HG02884 (cell line): ENCODE measurements around the gene KSR1.
"Not testable (repeated sequence)": the region's sequence is repeated elsewhere in the genome, so short reads cannot be mapped to it uniquely, and the experiment has no call there.

Experiments
- ATAC-seq: cut with Tn5 transposase; IDR thresholded peaks from one replicate; pipeline ENCODE4 v1.9.1; 2021; ENCODE audit warnings: mild to moderate bottlenecking, moderate library complexity; ENCODE audit not compliant: unreplicated experiment

The KSR1 gene

DNA sequence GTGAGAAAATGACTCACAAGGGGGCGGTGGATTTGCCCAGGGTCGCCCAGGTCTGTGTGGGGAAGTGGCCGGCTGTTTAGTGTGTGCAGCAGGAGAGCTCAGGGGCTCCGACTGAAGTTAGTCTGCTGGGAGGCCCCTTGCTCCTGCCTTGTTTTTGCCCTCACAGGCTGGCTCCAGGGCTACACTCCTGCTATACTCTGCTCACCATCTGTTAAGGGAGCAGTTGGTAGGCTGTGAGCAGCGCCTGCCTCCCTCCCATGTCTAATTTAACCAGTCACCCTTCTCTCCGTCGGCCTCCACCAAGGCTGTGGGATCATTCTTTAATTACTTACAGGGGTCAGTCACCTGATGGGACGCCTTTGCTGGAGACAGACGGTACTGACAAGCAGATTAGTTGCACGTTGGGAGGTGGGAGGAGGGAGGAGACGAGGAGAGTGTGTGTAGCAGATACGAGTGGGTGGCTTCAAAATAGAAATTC, 35.5 kb downstream of the KSR1 start:
- no peak for ATAC-seq

DNA sequence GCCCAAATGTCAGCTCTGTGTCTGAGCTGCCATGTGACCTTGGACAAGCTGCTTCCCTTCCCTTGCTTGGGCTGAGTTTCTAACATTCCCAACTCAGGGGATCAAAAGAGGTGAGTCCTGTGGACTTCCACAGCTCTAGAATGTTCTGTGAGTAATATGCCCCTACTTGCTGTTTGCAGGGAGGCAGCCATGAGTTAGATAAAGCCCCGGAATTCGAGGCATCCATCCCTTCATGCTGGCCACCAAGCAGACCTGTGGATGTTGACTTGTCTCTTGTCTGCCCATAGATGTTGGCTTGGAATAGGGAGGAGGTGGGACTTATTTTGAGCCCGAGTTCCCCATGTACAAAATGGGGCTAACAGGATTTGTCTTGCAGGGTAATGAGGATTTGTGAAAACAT, 36.2 kb downstream of the KSR1 start:
- ATAC-seq: no peak

DNA sequence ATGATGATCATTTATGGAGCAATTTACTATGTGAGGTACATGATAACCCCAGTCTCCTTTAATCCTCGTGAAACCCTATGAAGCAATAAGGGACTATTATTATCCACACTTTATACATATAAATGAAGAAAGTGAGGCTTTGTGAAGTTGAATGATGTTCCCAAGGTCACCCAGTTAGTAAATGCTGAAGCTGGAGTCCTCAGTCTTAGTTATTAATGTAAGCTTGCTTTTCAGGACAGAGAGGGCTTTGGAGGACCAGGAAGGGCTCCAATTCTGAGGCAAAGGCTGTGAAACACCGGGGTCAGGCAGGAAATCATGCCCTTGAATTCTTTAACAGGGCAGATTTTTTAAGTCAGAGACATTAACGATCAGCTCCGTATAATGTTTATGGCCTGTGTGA, 36.8 kb downstream of the KSR1 start:
- ATAC-seq: no peak

DNA sequence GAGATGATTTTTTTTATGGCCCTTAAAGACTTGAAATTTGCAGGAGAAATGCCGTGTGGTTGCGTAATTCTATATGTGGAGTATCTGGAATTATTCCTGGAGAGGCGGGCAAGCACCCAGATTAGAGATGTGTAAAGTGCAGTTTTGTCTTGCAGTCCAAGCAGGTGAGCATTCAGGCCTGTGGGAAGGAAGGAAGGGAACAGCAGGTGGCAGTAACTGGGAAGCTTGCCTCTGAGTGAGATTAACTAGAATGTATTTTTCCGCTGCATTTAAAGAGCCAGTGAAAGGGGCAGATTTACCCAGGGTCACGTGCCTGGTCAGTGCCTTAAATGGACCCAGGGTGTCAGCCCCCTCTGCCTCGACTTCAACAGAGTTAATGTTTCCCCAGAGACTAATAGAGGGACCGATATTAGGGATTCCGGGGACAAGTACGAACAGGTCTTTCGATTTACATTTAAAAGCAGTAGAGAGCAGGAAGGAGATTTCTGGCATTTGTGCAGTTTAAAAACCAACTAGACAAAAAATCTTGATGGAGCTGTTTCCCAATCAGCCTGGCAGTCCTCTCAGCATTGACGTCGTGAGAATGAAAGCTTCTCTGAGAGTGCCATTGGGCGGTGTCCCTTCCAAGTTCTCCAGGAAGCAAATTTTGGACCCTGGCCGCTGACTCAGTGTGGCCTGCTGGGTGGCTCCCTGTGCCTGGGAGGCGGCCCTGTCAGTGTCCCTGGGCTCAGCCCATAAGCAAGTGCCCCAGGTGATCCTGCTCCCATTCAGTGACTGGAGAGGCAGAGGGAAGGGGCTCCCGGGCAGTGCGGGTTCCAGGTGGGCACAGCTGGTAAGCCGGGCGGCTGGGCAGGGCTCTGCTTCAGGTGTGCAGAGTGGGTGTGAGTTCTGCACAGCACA, 38.2 kb downstream of the KSR1 start:
- ATAC-seq: no peak

DNA sequence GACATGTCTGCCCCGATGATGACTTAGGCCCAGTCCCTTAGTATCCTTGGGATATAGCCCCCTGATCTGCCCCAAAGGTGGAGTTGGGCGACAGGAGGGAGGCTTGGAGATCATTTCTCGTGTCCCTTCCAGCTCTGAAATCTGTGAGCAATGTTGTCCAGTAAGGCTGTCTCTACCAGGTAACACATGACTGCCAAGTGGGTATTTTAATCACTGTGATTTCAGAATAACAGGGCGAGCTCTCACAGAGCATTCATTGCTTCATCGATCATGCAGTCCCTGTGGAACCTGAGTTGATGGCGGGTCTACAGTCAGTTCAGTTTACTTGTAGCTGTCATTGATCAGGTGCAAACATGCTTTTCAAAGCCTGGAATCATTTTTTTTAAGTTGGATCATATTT, 39.2 kb downstream of the KSR1 start:
- peak; percentile 49 for ATAC-seq

DNA sequence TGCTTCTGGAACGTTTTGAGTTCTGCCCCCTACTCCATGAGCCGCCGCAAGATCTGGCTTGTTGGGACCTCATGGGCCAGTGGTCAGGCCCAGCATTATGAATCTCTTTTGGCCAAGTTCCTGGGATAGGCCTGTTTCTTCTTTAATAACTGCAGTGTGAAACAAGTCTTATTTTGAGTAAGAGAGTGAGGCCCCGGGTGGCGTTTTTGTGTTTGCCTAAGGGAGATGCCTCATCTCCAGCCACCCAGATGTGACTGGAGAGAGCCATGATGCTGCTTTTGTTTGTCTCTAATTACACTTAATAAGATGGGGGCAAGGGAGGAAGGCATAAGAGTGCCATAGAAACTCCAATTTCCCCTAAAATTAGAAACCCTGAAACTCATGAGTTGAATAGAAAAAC, 39.8 kb downstream of the KSR1 start:
- ATAC-seq: no peak

DNA sequence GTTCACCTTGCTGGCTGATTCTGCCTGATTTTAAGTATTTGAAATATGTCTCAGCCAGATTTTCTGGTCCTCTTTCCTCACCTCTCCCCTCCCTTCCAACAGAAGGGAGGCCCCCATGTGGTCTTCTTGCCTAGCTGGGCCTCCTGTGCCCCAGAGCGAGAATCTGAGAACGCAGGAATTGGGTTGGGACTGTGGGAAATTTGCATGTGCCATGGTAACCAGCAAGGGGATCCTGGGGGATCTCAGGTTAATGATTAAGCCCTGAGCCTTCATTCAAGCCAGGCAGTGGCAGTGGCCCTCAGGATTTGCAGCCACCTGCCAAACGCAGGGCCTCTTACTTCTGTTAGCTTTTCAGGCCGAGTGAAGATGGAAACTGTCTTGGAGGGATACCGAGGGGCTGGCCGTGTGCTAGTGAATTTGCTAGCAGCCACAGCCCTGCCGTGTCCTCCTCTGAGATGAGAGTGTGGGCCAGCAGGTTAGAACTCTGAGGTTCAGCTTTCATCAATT, 40.2 kb downstream of the KSR1 start:
- ATAC-seq: no peak

DNA sequence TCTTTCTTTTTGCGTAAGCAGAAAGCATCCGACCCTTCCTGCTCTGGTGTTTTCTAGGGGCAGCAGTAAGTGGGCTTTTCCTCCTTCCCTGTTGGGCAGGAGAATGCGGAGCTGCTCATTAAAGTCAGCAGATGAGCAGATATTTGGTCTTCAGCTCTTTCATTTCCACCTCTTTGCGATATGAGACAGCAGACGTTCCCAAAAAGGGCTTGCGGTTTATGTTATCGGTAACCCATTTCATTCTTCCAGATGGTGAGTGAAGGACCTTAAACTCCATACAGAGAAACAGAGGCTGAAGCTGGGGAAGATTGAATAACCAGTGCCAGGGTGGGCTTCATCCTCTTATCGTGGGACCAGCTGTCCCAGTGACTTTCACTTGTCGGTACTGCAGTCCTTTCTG, 40.7 kb downstream of the KSR1 start:
- no peak for ATAC-seq

DNA sequence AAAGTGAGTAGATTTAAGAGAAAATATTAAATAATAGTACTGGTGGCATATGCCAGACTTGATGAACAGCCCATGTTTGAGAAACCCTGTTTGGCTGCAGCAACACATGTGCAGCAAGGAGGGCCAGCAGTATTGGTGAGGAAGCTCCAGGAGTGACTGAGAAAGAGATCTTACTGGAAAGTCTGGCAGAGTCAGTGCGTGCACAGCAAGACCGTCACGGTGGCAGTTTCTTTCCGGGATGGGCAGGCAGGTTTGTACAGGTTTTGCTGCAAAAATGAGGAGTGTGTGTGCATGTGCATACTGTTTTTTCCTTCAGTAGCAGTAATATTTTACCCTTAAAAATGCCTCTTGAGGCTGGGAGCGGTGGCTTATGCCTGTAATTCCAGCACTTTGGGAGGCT, 41.4 kb downstream of the KSR1 start:
- ATAC-seq: no peak

DNA sequence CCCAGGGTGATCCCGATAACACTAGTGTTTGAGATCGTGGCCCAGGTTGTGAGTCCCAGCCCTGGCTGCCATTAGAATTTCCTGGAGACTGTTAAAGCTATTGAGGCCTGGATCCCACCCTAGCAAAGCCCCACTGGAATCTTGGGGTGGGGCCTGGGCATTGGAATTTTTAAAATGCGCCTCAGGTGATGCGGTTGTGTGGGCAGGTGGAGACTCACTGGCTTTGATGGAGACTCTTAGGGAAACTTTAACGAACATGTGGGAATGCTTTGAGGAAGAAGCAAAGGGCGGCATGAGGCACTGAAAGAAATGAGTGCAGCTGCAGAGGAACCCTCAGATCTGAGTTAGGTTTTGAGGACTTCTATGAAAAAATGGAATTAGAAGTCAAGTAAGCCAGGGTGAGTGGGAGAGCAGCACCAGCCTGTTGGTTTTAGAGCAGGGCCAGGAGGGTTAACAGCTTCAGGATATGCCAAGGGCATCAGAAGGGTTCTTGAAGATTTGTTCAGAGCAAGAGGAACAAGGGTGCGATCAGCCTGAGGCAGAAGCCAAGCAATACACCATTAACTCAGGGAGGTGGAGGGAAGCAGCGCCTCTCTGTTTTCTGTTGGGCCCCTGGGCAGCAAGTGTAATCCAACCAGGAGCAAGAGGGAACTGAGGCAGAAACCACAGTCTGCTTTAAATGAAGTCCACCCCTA, 42.5 kb downstream of the KSR1 start:
- ATAC-seq: no peak

DNA sequence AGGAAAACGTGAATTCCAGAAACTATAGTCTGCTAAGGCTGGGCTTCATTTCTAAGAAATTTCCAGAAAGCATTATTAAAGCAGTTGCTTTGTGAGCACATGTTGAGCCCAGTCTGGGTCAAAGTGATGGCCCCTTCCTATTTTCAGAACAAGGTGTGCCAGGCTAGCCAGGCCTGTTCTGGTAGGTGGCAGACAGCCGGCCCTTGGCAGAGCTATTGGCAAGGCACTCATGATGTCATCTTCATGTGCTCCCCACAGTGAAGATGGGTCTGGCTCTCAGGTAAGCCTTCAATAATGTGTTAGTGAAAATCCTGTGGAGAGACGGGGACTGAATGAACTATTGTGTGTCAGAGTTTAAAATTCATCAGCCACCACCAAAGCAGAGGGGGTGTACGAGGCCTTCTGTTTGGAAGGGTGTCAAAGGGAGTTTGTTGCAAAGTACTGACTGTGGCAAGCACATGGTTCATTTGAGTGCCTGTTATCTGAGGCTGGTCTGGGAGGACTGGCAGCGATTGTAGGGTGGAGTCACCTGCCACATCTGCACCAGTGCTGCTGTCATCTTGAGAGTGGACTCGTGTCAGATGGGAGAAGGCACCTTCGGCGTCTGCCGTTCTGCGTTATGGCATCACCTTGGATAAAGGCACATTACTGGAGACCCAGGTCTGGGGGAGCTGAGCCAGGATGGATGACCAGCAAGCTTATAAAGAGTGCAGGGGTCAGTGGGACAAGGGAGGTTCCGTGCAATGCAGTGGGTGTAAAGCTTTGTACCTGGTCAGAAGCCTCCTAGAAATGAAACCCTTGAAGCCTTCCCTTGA, 43.4 kb downstream of the KSR1 start:
- no peak for ATAC-seq

DNA sequence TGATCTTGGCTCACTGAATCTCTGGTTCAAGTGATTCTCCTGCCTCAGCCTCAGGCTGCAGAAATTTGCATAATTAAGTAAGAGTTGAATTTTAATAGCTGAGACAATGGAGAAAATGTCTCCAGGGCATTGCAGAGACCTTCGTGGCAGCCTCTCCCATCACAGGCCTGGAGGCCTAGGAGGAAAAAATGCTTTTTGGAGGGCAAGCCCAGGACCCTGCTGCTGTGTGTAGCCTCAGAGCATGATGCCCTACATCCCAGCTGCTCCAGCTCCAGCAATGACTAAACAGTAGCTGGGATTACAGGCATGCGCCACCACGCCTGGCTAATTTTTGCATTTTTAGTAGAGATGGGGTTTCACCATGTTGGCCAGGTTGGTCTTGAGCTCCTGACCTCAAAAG, 45.1 kb downstream of the KSR1 start:
- ATAC-seq: not testable (repeated sequence)

DNA sequence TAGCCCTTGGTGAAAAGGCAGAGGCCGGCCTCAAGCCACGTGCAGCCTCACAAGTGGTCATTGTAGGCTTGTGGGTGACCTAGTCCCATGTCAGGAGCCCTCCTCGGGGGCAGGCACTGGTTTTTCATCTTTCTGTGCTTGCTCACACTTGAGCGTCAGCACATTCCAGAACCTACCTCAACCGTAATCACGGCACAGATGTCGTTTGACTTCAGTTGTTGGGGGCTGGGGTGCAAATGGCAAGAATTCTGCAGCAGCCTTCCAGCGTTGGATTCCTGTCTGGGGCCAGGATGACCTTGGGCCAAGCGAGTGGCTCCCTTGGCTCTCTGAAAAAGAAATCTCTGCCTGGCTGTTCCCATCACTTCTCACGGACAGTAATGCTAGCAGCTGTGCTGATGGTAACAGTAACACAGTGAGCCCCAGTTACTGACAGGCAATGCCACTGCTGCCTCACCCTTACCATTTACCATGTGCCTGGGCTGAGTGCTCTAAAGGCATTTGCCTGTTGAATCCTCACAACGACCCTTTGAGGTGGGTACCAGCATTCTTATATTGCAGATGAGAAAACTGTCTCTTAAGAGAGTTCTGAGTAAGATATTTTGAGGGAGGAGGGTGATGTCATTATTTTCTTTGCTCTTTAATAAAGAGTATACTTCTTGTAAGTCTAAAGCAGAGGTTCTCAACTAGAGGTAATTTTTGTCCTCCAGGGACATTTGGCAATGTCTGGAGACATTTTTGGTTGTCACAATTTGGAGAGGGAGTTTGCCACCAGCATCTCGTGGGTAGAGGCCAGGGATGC, 46.5 kb downstream of the KSR1 start:
- ATAC-seq: no peak

DNA sequence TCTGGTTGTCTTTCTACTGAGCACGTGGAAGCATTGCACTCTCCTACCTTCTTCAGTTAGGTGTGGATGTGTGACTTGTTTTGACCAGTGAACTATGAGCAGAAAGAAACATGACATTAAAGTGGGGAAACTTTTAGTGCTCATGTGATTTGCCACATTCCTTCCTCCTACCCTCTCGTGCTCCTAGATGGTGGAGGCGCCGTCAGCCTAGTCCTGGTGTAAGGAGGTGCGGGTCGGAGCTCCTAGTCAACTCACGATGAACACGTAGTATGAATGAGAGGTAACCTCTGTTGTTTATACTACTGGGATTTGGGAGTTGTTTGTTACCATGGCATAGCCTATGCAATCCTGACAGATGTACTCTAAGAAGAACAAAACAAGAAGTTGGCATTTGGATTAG, 47.4 kb downstream of the KSR1 start:
- ATAC-seq: no peak

DNA sequence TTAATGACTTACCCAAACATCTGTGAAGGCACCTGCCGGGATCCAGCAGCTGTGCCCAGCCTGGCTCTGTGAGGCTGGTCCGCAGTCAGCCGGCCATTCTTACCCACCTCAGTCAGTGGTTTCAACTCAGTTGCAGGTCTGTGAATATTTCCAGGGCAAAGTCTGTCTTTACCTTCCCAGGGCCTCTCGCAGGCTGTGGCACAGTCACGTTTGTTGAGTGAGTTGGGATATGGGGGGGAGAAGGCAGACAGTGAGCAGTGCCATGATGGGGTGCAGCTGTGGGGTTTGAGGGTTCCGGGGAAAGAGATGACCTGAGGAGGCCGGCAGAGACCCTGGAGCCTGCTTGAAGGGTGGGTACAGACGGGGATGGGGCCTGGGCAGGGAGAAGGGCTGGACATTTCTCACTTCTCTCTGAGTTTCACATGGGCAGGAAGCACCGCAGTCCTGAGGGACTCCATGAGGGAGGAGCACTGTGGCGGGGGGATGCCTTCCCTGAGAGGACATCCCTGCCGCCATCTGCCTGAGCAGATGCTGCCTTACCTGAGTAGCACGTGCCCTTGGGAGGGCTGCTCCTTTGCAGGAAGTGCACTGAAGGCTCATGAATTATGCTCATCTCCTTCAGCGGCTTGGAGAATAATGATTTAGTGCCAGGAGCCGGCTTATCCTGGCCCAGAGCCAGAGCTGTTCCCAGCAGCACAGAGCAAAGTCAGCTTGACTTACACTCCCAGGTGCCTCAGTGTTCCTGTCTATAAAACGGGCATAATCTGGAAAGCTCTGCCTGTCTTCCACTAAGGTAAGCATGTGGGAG, 48.1 kb downstream of the KSR1 start:
- ATAC-seq: no peak

DNA sequence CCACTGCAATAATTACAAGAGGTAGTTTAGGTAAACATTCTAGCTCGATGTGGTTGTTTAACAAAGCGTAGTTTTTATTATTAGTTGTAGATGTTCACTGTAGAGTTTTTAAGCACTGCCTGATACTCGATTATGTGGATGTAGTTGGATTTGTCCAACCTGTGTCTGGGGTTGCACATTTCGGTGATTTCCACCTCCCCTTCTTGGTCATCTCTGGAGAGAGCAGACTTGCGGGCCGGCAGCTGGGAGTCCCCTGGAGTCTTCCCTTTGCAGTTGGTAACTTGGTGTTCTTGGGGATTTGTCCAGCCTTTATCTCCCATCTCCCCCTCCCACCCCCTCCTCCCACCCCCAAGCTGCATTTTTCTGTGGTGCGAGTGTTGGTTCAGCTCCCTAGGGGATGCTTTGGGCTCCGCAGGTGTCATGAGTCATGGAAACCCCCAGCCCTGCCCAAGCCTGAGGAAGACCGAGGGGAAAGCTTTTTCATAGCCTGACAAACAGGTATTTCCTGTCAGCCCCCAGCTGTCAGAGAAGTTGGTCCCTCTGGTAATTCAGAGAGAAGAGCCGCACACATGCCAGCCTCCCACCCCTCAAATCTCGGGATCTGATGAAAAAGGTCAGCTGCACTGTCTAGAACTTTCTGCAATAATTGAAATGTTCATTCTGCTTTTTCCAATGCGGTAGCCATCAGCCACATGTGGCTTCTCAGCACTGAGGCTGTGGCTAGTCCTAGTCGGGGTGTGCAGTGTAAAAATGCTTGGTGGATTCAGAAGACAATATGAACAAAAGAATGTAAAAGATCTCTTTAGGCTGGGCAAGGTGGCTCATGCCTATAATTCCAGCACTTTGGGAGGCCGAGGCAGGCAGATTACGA, 50.3 kb downstream of the KSR1 start:
- no peak for ATAC-seq

DNA sequence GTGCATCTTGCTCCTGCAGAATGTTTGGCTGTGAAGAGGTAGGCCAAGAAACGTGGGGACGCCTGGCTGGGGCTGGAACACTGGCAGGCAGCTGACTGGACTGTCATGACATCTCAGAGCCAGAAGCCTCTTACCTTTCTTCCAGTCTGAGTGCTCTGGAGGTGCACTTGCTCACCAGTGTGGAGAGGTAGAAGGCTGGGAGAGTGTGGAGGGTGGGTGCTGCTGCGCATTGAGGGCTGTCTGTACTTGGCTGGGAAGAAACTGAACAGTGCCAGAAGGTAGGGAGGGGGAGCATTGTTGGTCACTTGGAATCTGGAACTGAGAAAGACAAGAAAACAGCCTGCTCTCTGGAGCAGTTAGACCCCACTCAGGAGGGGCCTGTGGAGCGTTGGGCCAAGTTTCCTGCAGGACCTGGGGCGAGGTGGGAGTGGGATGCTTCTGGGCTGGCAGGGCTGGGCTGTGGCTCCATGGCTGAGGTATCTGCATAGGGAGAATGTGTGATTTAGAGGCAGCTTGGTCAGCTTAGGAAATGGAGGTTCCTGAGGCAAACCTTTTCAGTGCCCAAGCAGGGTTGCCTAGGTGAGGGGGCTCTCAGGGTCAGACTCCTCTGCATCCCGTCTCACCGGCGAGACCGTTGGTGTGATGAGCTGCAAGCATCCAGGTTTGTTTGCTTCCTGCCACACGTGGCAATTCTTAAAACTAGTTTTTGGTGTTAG, 55.1 kb downstream of the KSR1 start:
- no peak for ATAC-seq

DNA sequence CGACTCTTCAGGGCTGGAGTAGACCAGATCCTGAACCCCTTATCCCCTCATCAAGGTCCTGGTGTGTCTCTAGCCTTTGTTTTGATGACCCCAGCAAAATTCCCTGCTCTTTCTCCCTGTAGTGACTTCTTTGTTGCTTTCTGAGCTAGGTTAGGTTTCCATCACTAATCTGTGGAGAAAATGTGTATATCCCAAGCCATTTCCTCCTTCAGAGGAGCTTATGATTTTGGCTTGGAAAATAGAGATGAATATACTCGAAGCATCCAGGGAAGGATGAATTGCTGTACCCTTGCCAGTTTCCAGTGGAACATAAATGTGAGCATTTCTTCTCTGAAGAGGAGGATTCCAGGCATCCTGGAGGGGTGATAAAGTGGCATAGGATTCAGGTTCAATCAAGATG, 55.8 kb downstream of the KSR1 start:
- ATAC-seq: no peak
